Measurements from ENCODE around the gene SLC13A3. TPM values are rescaled to one million over a fixed set of nuclear protein-coding genes. Genes with fewer than 3 reads are reported as not detected.
A peak's percentile ranks its signal among the peaks of the same experiment; 100 is the strongest.

Gene SLC13A3
- total RNA-seq, 1 experiment from 2014 or later: not detected

GRCh38 chr20:46566125-46566524 is 85.1 kb downstream of the SLC13A3 start:
- Histone ChIP-seq H3K27ac (ENCODE audit: low read length) (no peak overlapping the region), H3K79me2 (ENCODE audit: low read length) (no peaks in the 10 kb centered on the region), H3K4me1 (ENCODE audit: low read length) (peaks cover 4% of the 10 kb centered on the region), H3K9ac (ENCODE audit: low read length) (no peak overlapping the region), H3K36me3 (ENCODE audit: insufficient read depth, low read length) (no peaks in the 10 kb centered on the region), H3K9me3 (ENCODE audit: low read length) (no peaks in the 10 kb centered on the region), H3K4me3 (ENCODE audit: low read length) (no peak overlapping the region), H3K27me3 (ENCODE audit: low read length) (no peaks in the 10 kb centered on the region), H2AFZ (ENCODE audit: low read length) (no peak overlapping the region), H3K9me2 (replicated peaks; ENCODE audit: insufficient read depth, low read length) (no peaks in the 10 kb centered on the region), H3K4me2 (ENCODE audit: low read depth, low read length, poor library complexity, severe bottlenecking) (no peak overlapping the region), H4K20me1 (ENCODE audit: insufficient read depth, low read depth, low read length) (no peaks in the 10 kb centered on the region)
- no peak for DNase-seq

GRCh38 chr20:46564241-46564957 is 86.9 kb downstream of the SLC13A3 start:
- Histone ChIP-seq H3K9ac (ENCODE audit: low read length) (no peak overlapping the region), H3K27ac (ENCODE audit: low read length) (no peak overlapping the region), H3K36me3 (ENCODE audit: insufficient read depth, low read length) (no peaks in the 10 kb centered on the region), H3K27me3 (ENCODE audit: low read length) (no peaks in the 10 kb centered on the region; the same call in 1 of the 2 replicates), H4K20me1 (ENCODE audit: insufficient read depth, low read depth, low read length) (no peaks in the 10 kb centered on the region), H3K4me2 (ENCODE audit: low read depth, low read length, poor library complexity, severe bottlenecking) (no peak overlapping the region), H2AFZ (ENCODE audit: low read length) (no peak overlapping the region), H3K9me2 (replicated peaks; ENCODE audit: insufficient read depth, low read length) (no peaks in the 10 kb centered on the region), H3K4me3 (ENCODE audit: low read length) (no peak overlapping the region), H3K79me2 (ENCODE audit: low read length) (no peaks in the 10 kb centered on the region), H3K4me1 (ENCODE audit: low read length) (peaks cover 4% of the 10 kb centered on the region), H3K9me3 (ENCODE audit: low read length) (no peaks in the 10 kb centered on the region)
- DNase-seq: no peak

- H2AFZ ChIP-seq (ENCODE audit: low read length): no peak overlapping the region
- no peaks in the 10 kb centered on the region; the same call in 1 of the 2 replicates for H3K27me3 ChIP-seq (ENCODE audit: low read length)
- H3K4me3 ChIP-seq (ENCODE audit: low read length): no peak overlapping the region
- H3K27ac ChIP-seq (ENCODE audit: low read length): no peak overlapping the region
- H4K20me1 ChIP-seq (ENCODE audit: insufficient read depth, low read depth, low read length): no peaks in the 10 kb centered on the region
- no peaks in the 10 kb centered on the region for H3K9me3 ChIP-seq (ENCODE audit: low read length)
- H3K36me3 ChIP-seq (ENCODE audit: insufficient read depth, low read length): no peaks in the 10 kb centered on the region
- H3K79me2 ChIP-seq (ENCODE audit: low read length): no peaks in the 10 kb centered on the region
- H3K4me1 ChIP-seq (ENCODE audit: low read length): peaks cover 4% of the 10 kb centered on the region
- DNase-seq: no peak
- H3K9ac ChIP-seq (ENCODE audit: low read length): no peak overlapping the region
- no peak overlapping the region for H3K4me2 ChIP-seq (ENCODE audit: low read depth, low read length, poor library complexity, severe bottlenecking)
- no peaks in the 10 kb centered on the region for H3K9me2 ChIP-seq (replicated peaks; ENCODE audit: insufficient read depth, low read length)
Observed at GRCh38 chr20:46563860-46564221, 87.4 kb downstream of the SLC13A3 start.

- DNase-seq: no peak
- H3K9ac ChIP-seq (ENCODE audit: low read length): no peak overlapping the region
- no peaks in the 10 kb centered on the region for H3K79me2 ChIP-seq (ENCODE audit: low read length)
- H3K4me3 ChIP-seq (ENCODE audit: low read length): no peak overlapping the region
- no peak overlapping the region for H3K4me2 ChIP-seq (ENCODE audit: low read depth, low read length, poor library complexity, severe bottlenecking)
- H3K9me2 ChIP-seq (replicated peaks; ENCODE audit: insufficient read depth, low read length): no peaks in the 10 kb centered on the region
- H3K27ac ChIP-seq (ENCODE audit: low read length): no peak overlapping the region
- H3K9me3 ChIP-seq (ENCODE audit: low read length): no peaks in the 10 kb centered on the region
- no peaks in the 10 kb centered on the region for H4K20me1 ChIP-seq (ENCODE audit: insufficient read depth, low read depth, low read length)
- no peak overlapping the region for H2AFZ ChIP-seq (ENCODE audit: low read length)
- peaks cover 4% of the 10 kb centered on the region for H3K4me1 ChIP-seq (ENCODE audit: low read length)
- H3K36me3 ChIP-seq (ENCODE audit: insufficient read depth, low read length): no peaks in the 10 kb centered on the region
- H3K27me3 ChIP-seq (ENCODE audit: low read length): no peaks in the 10 kb centered on the region; the same call in 1 of the 2 replicates
Observed at GRCh38 chr20:46563170-46563859, 87.9 kb downstream of the SLC13A3 start.

GRCh38 chr20:46562373-46563169 is 88.7 kb downstream of the SLC13A3 start:
- Histone ChIP-seq H4K20me1 (ENCODE audit: insufficient read depth, low read depth, low read length) (no peaks in the 10 kb centered on the region), H3K27me3 (ENCODE audit: low read length) (no peaks in the 10 kb centered on the region; the same call in 1 of the 2 replicates), H3K36me3 (ENCODE audit: insufficient read depth, low read length) (no peaks in the 10 kb centered on the region), H2AFZ (ENCODE audit: low read length) (no peak overlapping the region), H3K9me3 (ENCODE audit: low read length) (no peaks in the 10 kb centered on the region), H3K4me2 (ENCODE audit: low read depth, low read length, poor library complexity, severe bottlenecking) (no peak overlapping the region), H3K79me2 (ENCODE audit: low read length) (no peaks in the 10 kb centered on the region), H3K4me3 (ENCODE audit: low read length) (no peak overlapping the region), H3K4me1 (ENCODE audit: low read length) (peaks cover 4% of the 10 kb centered on the region), H3K27ac (ENCODE audit: low read length) (no peak overlapping the region), H3K9ac (ENCODE audit: low read length) (no peak overlapping the region), H3K9me2 (replicated peaks; ENCODE audit: insufficient read depth, low read length) (no peaks in the 10 kb centered on the region)
- DNase-seq: peak; percentile 89

GRCh38 chr20:46562009-46562372 is 89.3 kb downstream of the SLC13A3 start:
- H3K27ac ChIP-seq (ENCODE audit: low read length): no peak overlapping the region
- H3K4me1 ChIP-seq (ENCODE audit: low read length): peaks cover 4% of the 10 kb centered on the region
- no peaks in the 10 kb centered on the region for H4K20me1 ChIP-seq (ENCODE audit: insufficient read depth, low read depth, low read length)
- H3K36me3 ChIP-seq (ENCODE audit: insufficient read depth, low read length): no peaks in the 10 kb centered on the region
- no peak overlapping the region for H3K4me2 ChIP-seq (ENCODE audit: low read depth, low read length, poor library complexity, severe bottlenecking)
- H3K79me2 ChIP-seq (ENCODE audit: low read length): no peaks in the 10 kb centered on the region
- no peak overlapping the region for H3K9ac ChIP-seq (ENCODE audit: low read length)
- no peaks in the 10 kb centered on the region for H3K9me3 ChIP-seq (ENCODE audit: low read length)
- H3K27me3 ChIP-seq (ENCODE audit: low read length): no peaks in the 10 kb centered on the region; the same call in 1 of the 2 replicates
- H2AFZ ChIP-seq (ENCODE audit: low read length): no peak overlapping the region
- DNase-seq: no peak
- no peak overlapping the region for H3K4me3 ChIP-seq (ENCODE audit: low read length)
- no peaks in the 10 kb centered on the region for H3K9me2 ChIP-seq (replicated peaks; ENCODE audit: insufficient read depth, low read length)

GRCh38 chr20:46559685-46560440 is 91.4 kb downstream of the SLC13A3 start:
- DNase-seq: no peak
- H3K4me3 ChIP-seq (ENCODE audit: low read length): no peak overlapping the region
- no peak overlapping the region for H3K9ac ChIP-seq (ENCODE audit: low read length)
- H3K79me2 ChIP-seq (ENCODE audit: low read length): no peaks in the 10 kb centered on the region
- H2AFZ ChIP-seq (ENCODE audit: low read length): no peak overlapping the region
- H3K27ac ChIP-seq (ENCODE audit: low read length): no peak overlapping the region
- H3K9me2 ChIP-seq (replicated peaks; ENCODE audit: insufficient read depth, low read length): no peaks in the 10 kb centered on the region
- no peak overlapping the region for H3K4me2 ChIP-seq (ENCODE audit: low read depth, low read length, poor library complexity, severe bottlenecking)
- no peaks in the 10 kb centered on the region for H3K36me3 ChIP-seq (ENCODE audit: insufficient read depth, low read length)
- no peaks in the 10 kb centered on the region; the same call in 1 of the 2 replicates for H3K27me3 ChIP-seq (ENCODE audit: low read length)
- H3K9me3 ChIP-seq (ENCODE audit: low read length): no peaks in the 10 kb centered on the region
- peaks cover 4% of the 10 kb centered on the region for H3K4me1 ChIP-seq (ENCODE audit: low read length)
- no peaks in the 10 kb centered on the region for H4K20me1 ChIP-seq (ENCODE audit: insufficient read depth, low read depth, low read length)

All from Karpas-422 (cell line).